Measurements from ENCODE around the gene PSMA6. TPM values are rescaled to one million over a fixed set of nuclear protein-coding genes. Genes with fewer than 3 reads are reported as not detected.
"Not testable (repeated sequence)": the region's sequence is repeated elsewhere in the genome, so short reads cannot be mapped to it uniquely, and the experiment has no call there.

The PSMA6 gene
- total RNA-seq, 1 donor from 2014 or later: 175 TPM

- DNase-seq: no peak
Measured at GRCh38 chr14:35344107-35344807, 52.1 kb downstream of the PSMA6 start.

GRCh38 chr14:35346738-35347322 lies 54.6 kb downstream of the PSMA6 start:
- no peak for DNase-seq

- DNase-seq: no peak
Measured at GRCh38 chr14:35347323-35348043, 55.3 kb downstream of the PSMA6 start.

DNA sequence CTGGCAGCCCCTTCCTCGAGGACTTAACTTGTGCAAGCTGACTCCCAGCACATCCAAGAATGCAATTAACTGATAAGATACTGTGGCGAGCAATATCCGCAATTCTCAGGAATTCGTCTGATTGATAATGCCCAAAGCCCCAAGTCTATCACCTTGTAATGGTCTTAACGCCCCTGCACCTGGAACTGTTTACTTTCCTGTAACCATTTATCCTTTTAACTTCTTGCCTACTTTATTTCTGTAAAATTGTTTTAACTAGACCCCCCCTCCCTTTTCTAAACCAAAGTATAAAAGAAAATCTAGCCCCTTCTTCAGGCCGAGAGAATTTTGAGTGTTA lies 55.8 kb downstream of the PSMA6 start:
- not testable (repeated sequence) for DNase-seq

GRCh38 chr14:35349496-35350365 lies 57.5 kb downstream of the PSMA6 start:
- no peak for DNase-seq

- no peak for DNase-seq
Measured at GRCh38 chr14:35351497-35351896, 59.3 kb downstream of the PSMA6 start.

GRCh38 chr14:35351897-35352273 lies 59.7 kb downstream of the PSMA6 start:
- no peak for DNase-seq

- DNase-seq: no peak
Measured at GRCh38 chr14:35352274-35353233, 60.4 kb downstream of the PSMA6 start.

GRCh38 chr14:35353409-35354172 lies 61.4 kb downstream of the PSMA6 start:
- no peak for DNase-seq

DNA sequence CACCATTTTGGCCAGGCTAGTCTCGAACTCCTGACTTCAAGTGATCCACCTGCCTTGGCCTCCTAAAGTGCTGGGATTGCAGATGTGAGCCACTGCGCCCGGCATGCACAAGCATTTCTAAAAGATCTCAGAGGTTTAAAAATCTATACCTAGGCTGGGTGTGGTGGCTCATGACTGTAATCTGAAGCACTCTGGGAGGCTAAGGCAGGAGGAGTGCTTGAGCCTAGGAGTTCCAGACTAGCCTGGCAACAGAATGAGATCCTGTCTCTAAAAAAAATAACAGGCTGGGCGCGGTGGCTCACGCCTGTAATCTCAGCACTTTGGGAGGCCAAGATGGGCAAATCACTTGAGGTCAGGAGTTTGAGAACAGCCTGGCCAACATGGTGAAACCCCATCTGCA lies 63.1 kb downstream of the PSMA6 start:
- not testable (repeated sequence) for DNase-seq

- no peak for DNase-seq
Measured at GRCh38 chr14:35355981-35356841, 64.0 kb downstream of the PSMA6 start.

GRCh38 chr14:35359655-35360054 lies 67.5 kb downstream of the PSMA6 start:
- not testable (repeated sequence) for DNase-seq

GRCh38 chr14:35361141-35361480 lies 68.9 kb downstream of the PSMA6 start:
- DNase-seq: no peak

DNA sequence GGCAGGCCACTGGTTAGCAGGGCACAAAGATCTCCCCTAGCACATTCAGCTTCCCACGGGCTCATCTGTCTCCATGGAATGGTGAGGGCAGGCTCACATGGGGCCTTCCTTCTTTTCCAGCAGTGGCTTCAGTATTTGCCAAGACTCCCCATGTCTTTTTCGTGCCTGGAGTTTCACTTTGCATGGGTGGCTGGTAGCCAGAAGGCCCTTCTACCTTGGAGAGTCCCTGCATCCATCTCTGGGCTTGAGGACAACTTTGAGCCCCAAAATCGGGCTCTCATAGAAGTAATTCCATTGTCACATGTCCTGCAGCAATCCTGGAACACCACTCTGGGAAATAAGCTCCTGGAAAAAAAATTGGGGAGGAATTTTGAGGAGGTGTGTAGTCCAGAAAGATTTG lies 70.3 kb downstream of the PSMA6 start:
- no peak for DNase-seq

DNA sequence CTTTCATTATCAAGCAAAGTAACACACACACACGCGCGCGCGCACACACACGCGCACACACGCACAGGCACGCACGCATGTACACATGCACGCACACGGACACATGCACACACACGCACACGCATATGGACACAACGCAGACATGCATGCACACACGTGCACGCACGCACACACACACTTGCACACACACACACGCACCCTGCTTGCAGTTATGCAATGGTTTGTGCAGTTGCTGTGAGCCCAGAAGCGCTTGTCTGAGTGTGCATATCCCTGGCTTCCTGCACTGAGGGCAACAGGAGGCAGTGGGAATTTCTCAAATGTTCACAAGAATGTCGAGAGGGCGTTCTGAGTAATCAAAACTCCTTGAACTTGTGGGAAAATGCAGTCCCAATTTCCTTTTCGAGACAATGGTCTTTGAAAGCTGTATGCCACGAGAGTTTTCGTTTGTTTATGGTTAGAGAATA lies 70.8 kb downstream of the PSMA6 start:
- DNase-seq: no peak

- DNase-seq: peak; percentile 42
Measured at GRCh38 chr14:35365130-35366055, 73.2 kb downstream of the PSMA6 start.

DNA sequence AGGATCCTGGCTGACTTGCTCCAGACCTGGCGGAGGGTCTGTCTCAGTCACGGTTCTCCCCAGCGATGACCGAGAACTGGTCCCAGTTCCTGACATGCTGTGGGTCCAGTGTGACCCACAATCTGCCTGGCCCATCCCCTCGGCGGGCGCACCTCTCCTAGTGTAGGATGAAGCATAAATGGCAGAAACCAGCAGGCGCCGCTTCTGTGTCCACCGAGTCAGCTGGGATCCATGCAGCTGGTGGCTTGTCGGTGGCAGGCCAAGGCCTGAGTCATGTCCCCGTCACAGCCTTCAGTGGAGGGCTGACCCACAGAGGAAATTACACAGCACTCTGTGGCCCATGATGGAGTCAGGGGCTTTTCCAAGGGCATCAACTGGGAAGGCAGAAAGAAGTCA lies 73.9 kb downstream of the PSMA6 start:
- no peak for DNase-seq

DNA sequence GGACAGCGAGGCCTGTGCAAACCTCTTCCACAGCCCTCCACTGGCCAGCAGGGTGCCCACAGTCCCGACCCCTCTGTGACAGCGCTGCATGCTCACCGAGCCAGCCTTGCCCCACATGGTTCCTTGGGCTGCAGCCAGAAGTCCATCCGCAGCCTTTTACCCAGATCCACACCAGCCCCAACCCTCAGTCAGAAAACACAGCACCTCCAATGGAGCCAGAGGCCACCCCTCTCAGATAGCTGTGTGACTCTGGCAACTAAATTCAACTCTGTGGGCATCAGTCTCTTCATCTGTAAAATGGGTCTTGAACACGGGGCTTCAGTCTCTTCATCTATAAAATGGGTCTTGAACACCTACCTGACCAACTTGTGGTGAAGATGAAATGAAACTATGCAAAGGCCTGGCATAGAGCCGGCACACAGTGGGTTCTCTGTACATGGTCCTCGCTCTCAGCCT lies 74.4 kb downstream of the PSMA6 start:
- DNase-seq: no peak

- no peak for DNase-seq
Measured at GRCh38 chr14:35367056-35367372, 74.8 kb downstream of the PSMA6 start.

Data from occipital lobe (tissue), 2 donors.